ENCODE data around the gene PDGFRA. TPM values are rescaled to one million over a fixed set of nuclear protein-coding genes. Genes with fewer than 3 reads are reported as not detected.

Gene PDGFRA
- total RNA-seq, 2 donors from 2014 or later, result 7.8 to 10.7 TPM

GRCh38 chr4:54254116-54254914 lies 25.2 kb downstream of the PDGFRA start:
- Histone ChIP-seq H3K4me1 (ENCODE audit: control insufficient read depth, insufficient read depth, low read length) (no peaks in the 10 kb centered on the region), H3K9me3 (ENCODE audit: control insufficient read depth, low read length) (peaks cover 26% of the 10 kb centered on the region), H3K27ac (ENCODE audit: low read depth, low read length) (no peak overlapping the region), H3K9ac (ENCODE audit: extremely low read depth, low read length, poor library complexity, severe bottlenecking) (no peak overlapping the region), H3K36me3 (ENCODE audit: control insufficient read depth, insufficient read depth, low read length) (no peaks in the 10 kb centered on the region), H3K4me3 (ENCODE audit: low read length) (no peak overlapping the region), H3K27me3 (ENCODE audit: control insufficient read depth, insufficient read depth, low read length, poor library complexity, severe bottlenecking) (no peaks in the 10 kb centered on the region)
- WGBS, 2 experiments (ENCODE audit: insufficient coverage in 1 of 2, insufficient read length in 1 of 2), result 39 to 49% methylated on average over 5 to 7 of the region's 7 CpGs
- Mint-ChIP-seq H3K9me3 (peaks cover 21% of the 10 kb centered on the region), H3K4me3 (no peak overlapping the region), H3K36me3 (ENCODE audit: low read depth) (peaks cover 2% of the 10 kb centered on the region), H3K27ac (no peak overlapping the region), H3K4me1 (peaks cover 20% of the 10 kb centered on the region), H3K27me3 (ENCODE audit: insufficient read depth) (no peaks in the 10 kb centered on the region)
- TF ChIP-seq, protein P1, sequence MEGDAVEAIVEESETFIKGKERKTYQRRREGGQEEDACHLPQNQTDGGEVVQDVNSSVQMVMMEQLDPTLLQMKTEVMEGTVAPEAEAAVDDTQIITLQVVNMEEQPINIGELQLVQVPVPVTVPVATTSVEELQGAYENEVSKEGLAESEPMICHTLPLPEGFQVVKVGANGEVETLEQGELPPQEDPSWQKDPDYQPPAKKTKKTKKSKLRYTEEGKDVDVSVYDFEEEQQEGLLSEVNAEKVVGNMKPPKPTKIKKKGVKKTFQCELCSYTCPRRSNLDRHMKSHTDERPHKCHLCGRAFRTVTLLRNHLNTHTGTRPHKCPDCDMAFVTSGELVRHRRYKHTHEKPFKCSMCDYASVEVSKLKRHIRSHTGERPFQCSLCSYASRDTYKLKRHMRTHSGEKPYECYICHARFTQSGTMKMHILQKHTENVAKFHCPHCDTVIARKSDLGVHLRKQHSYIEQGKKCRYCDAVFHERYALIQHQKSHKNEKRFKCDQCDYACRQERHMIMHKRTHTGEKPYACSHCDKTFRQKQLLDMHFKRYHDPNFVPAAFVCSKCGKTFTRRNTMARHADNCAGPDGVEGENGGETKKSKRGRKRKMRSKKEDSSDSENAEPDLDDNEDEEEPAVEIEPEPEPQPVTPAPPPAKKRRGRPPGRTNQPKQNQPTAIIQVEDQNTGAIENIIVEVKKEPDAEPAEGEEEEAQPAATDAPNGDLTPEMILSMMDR (conservative IDR thresholded peaks at IDR 0.05), result no peak
- DNase-seq, result peak; percentile 63

- H3K36me3 ChIP-seq (ENCODE audit: control insufficient read depth, insufficient read depth, low read length), result no peaks in the 10 kb centered on the region
- no peak overlapping the region for H3K27ac ChIP-seq (ENCODE audit: low read depth, low read length)
- TF ChIP-seq, protein P1 (conservative IDR thresholded peaks at IDR 0.05), result no peak
- H3K4me1 ChIP-seq (ENCODE audit: control insufficient read depth, insufficient read depth, low read length), result no peaks in the 10 kb centered on the region
- H3K27me3 ChIP-seq (ENCODE audit: control insufficient read depth, insufficient read depth, low read length, poor library complexity, severe bottlenecking), result no peaks in the 10 kb centered on the region
- no peak overlapping the region for H3K4me3 ChIP-seq (ENCODE audit: low read length)
- 54 to 76% methylated on average over 4 of the region's 4 CpGs for WGBS, 2 experiments (ENCODE audit: insufficient coverage in 1 of 2, insufficient read length in 1 of 2)
- H3K4me1 Mint-ChIP-seq, result peaks cover 20% of the 10 kb centered on the region
- peaks cover 19% of the 10 kb centered on the region for H3K9me3 Mint-ChIP-seq
- H3K4me3 Mint-ChIP-seq, result no peak overlapping the region
- peaks cover 25% of the 10 kb centered on the region for H3K9me3 ChIP-seq (ENCODE audit: control insufficient read depth, low read length)
- H3K36me3 Mint-ChIP-seq (ENCODE audit: low read depth), result peaks cover 2% of the 10 kb centered on the region
- H3K9ac ChIP-seq (ENCODE audit: extremely low read depth, low read length, poor library complexity, severe bottlenecking), result no peak overlapping the region
- DNase-seq, result no peak
- H3K27ac Mint-ChIP-seq, result no peak overlapping the region
- no peaks in the 10 kb centered on the region for H3K27me3 Mint-ChIP-seq (ENCODE audit: insufficient read depth)
These were observed 25.8 kb downstream of the PDGFRA start for GRCh38 chr4:54254915-54255246.

DNA sequence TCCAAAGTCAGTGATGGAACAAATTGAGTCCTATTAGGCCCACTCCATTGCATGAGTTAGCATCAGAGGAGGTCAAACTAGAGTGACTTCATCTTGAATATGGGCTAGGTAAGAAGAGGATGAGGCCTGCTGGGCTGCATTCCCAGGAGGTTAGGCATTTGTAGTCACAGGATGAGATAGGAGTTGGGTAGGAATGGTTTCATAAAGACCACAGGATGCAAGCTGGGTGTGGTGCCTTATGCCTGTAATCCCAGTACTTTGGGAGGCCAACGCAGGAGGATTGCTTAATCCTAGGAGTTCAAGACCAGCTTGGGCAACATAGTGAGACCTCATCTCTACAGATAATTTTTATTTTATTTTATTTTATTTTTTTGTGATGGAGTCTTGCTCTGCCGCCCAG lies 26.8 kb downstream of the PDGFRA start:
- Histone ChIP-seq H3K27ac (ENCODE audit: low read depth, low read length) (no peak overlapping the region), H3K4me1 (ENCODE audit: control insufficient read depth, insufficient read depth, low read length) (no peaks in the 10 kb centered on the region), H3K9ac (ENCODE audit: extremely low read depth, low read length, poor library complexity, severe bottlenecking) (no peak overlapping the region), H3K4me3 (ENCODE audit: low read length) (no peak overlapping the region), H3K27me3 (ENCODE audit: control insufficient read depth, insufficient read depth, low read length, poor library complexity, severe bottlenecking) (no peaks in the 10 kb centered on the region), H3K36me3 (ENCODE audit: control insufficient read depth, insufficient read depth, low read length) (no peaks in the 10 kb centered on the region), H3K9me3 (ENCODE audit: control insufficient read depth, low read length) (peaks cover 15% of the 10 kb centered on the region)
- Mint-ChIP-seq H3K4me1 (peaks cover 20% of the 10 kb centered on the region), H3K4me3 (no peak overlapping the region), H3K9me3 (peaks cover 12% of the 10 kb centered on the region), H3K27me3 (ENCODE audit: insufficient read depth) (no peaks in the 10 kb centered on the region), H3K27ac (no peak overlapping the region), H3K36me3 (ENCODE audit: low read depth) (peaks cover 2% of the 10 kb centered on the region)
- 92 to 97% methylated on average over 2 of the region's 2 CpGs for WGBS, 2 experiments (ENCODE audit: insufficient coverage in 1 of 2, insufficient read length in 1 of 2)
- TF ChIP-seq, protein P1 (conservative IDR thresholded peaks at IDR 0.05), result no peak
- no peak for DNase-seq

Measured in endodermal cell (in vitro differentiated cells).